Fibroblast of skin of right biceps (primary cell): ENCODE results near the gene NBEAL2.
"Not testable (repeated sequence)": the region's sequence is repeated elsewhere in the genome, so short reads cannot be mapped to it uniquely, and the experiment has no call there.

ENCODE experiments used
- DNase-seq: peaks from one replicate; pipeline ENCODE4 v3.0.0-alpha.2; 2013

The NBEAL2 gene

GRCh38 chr3:46962427-46962826, 17.0 kb upstream of the NBEAL2 start:
- no peak for DNase-seq

DNA sequence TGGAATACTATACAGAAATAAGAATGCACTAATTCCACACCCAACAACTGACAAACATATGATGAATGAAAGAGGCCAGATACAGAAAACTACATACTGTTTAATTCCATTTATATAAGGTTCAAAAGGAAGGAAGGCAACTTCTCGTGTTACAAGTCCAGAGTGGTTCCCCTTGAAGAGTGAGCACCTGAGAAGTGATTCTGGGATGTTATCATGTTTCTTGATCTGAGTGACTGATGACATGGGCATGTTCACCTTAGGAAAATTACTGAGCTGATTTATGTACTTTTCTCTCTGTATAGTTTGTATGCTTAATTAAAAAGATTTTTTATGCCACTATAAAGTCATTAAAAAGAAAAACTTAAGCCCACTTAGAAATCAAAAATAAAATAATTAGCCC, 16.5 kb upstream of the NBEAL2 start:
- DNase-seq = no peak

- not testable (repeated sequence) for DNase-seq
Measured at GRCh38 chr3:46964038-46964590, 15.4 kb upstream of the NBEAL2 start.

DNA sequence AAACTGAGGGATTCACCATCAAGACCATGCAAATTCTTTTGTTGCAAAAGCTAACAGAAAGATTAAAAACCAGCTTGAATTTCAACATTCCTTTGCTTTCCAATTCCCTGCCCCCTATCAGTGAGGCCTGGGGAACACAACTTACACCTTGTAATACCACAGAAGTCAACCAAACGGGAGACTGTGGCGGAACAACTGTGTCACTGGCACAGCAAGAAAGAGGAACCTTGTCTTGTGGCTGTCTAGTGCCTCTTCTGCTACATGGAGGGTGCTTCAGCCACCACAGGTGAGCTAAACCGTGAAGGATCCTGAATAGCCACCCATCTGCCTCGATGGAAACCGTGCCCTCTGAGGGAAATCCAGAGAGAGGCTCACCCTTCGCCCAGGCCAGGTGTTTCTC, 14.3 kb upstream of the NBEAL2 start:
- no peak for DNase-seq

DNA sequence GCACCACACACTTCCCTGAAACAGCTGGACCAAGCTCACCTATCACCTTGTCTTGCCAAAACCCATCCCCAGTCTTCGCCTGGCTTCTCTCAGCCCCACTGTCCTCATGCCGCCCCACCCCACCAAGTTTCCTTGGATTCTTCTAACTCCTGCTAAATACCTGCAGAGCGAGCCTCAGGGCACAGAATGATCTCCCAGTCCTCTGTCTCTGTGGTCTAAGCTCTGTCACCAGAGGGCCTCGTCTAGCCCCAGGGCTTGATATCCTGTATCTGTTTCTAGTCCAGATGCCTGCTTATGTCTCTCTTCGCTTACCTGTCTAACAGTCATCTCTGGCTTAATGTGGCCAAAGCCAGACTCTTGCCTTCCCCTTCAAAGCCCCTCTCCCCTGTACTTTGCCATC, 12.7 kb upstream of the NBEAL2 start:
- no peak for DNase-seq

DNA sequence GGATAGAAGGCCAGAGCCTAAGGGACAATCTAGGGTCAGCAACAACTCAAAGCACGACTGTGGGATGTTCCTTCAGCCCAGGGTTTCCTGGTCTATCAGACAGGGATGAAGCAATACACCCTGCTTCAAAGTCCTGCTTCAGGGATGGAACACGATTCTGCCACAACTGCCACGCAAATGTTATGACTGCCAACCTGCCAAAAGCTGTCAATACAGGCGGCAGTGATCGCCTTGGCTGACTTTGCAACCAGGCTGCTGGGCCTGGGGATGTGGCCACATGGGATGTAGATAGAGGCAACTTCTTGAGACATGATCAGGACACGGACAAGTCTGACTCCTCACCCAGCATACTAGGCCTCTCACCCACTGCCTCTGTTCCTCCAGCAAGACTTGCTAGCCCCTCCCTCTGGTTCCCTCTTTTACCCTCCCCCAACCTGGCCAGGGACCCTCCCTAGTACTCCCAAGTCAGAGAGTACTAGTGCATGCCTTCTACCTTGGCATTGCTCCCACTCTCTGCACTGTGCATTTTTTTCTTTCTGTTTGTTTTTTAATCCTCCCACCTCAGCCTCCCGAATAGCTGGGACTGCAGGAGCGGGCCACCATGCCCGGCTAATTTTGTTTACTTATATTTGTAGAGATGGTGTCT, 10.6 kb upstream of the NBEAL2 start:
- DNase-seq = no peak

DNA sequence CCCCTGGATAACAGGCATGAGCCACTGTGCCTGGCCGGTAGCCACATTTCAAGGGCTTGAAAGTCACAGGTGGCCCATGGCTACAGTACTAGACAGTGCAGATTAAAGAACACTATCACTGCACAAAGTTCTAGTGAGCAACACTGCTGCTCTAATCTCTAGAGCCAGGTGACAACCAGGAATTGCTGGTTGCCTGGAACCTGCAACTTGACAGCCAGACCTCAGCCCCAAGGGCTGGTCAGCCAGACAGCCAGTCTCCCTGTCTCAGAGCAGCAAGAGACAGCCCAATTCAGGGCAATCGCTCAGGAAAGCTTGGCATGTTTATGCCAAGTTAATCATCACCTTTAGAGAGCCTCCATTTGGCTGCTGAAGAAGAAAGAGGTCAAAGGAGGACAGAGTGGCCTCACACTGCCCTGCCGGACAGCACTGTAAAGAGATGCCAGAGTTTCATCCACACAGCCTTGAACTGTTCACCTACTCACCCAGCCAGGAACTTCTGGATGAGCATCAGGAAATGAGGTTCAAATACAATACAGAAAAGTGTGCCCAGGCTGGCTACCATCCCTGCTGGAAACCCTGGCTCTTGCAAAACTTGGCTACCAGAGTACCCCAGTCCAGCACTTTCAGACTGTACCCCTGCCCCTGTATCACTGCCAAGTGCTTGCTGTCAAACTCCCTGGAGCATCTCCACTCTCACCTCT, 8.9 kb upstream of the NBEAL2 start:
- no peak for DNase-seq

DNA sequence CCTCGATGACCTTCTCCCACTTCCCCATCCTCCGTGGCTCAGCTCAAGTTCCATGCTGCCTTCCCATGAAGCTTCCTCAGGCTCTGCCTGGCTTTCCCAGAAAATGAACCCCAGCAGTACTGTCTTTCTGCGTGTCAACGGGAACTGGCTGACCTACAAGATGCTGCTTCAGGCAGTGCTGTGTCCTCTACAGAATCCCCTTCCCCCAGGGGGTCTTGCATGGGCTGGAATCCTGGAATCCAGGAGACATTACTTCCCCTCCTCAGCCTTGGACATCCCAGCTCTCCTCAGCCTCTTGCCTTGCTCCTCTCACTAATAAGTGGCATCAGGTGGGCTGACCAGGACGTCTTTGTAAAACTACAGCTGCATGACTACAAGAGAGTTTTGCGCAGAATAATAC, 8.3 kb upstream of the NBEAL2 start:
- no peak for DNase-seq

DNA sequence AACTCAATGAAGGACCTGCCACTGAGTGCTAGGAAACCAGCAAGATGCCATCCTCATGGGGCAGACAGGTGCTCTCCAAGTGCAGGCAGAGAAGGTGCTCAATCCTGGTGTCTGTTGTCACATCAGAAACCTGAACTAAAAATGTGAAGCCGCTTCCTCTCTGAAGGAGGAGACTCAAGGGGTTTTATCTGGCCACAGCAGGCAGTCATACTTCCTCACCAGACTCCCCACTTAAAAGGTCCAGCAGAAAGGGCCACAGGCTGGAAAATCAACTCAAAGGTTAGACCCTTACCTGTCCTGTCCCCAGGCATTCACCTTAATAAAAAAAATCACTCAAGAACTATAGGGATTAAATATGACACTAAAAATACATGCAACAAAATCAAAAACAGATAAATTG, 7.7 kb upstream of the NBEAL2 start:
- DNase-seq = no peak

GRCh38 chr3:46972396-46972795, 7.1 kb upstream of the NBEAL2 start:
- DNase-seq = no peak

DNA sequence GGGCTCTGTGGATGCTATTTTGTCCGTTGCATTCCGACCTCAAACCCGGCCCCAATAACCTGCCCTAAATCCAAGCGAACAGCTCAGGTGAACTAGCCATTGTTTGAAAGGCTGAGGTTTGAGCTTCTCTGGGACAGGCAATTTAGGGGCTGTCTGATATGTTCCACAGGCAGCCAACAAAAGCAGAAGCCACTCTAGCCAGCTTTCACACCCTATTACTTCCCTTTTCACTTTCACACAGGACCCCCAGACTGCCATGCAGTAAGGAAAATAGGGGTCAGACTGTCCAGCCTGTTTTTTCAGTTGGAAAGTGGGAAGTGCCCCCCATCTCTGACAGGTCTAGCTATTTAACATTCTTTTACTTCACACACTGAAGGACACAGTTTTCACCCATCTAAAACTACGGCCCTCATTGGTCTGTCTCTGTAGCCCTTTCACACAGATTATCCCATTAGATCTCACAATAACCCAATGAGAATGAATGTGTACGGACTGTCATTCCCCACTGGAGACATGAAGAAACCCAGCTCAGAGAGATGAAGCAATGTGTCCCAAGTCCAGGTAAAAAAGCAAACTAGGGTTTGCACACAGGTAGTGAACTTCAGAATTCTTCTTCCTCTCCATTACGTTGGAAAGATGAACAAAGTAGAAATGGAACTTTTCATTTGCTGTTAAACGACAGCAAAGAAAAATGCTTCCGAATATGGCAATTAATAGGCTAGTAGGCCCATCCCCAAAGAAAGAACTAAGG, 4.9 kb upstream of the NBEAL2 start:
- DNase-seq = no peak

GRCh38 chr3:46976326-46977190, 2.9 kb upstream of the NBEAL2 start, which contains the start of gene CCDC12:
Gene CCDC12, minus strand, starts transcription at chr3:46976745. Its CDS starts 13 bp downstream, at chr3:46976732.
- peak; percentile 99 for DNase-seq

DNA sequence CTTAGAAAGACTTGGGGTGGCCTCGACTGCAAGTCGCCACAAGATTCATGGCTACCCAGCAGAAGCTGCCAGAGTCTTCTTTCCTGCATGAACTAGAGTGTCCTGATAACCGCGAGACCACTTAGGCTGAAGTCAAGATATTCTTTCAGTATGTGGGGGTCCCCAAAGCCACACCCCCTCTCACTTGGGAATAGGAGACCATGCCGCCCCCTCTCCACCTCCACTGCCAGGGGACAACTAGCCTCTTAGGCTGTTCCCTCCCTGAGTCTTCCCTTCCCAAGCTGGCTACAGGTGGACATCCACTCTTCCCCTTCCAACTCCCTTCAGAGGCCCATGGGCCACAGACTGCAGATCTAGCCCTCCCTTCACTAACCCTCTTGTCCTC, 1.7 kb upstream of the NBEAL2 start:
- no peak for DNase-seq

DNA sequence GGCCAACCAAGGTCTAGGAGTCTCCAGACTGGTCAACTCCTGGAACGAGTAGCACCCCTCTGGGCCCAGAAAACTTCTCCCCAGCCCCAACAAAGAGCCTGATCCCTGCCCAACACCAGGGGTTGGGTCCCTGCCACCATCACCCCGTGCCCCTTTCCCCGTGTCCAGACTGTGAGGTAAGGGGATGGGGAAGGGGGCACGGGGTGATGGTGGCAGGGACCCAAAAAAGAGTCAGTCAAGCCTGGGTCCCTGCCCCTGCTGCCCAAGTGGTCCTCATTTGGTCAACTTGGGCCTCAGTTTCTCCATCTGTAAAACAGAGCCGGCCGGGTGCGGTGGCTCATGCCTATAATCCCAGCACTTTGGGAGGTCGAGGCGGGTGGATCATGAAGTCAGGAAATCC, 1.1 kb upstream of the NBEAL2 start:
- DNase-seq = no peak

DNA sequence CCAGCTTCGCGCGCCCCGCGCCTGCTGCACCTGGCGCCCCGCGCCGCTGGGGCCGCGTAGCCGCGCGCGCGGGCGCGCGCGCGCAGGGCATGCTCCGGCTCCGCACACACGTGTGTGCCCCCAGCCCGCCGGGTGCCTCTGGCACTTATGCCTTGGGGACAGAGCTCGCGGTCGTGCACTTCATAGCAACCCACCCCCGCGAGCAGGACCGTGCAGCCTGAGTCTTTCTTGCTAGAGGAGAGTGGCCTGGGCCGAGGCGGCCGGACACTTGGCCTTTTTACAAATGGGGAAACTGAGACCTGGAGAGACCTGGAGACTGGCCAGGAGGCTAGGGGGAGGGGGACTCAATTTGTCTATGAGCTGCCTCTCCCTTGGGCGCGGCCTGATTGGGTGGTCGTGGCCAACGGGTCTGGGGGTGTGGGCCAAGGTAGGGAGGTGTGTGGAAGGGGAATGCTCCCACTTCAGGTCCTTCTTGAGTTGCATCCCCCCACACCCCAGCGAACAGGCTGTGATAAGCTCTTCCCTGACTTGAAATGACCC, 562 bp downstream of the NBEAL2 start:
- DNase-seq = no peak

- no peak for DNase-seq
Measured at GRCh38 chr3:46981932-46982471, 2.5 kb downstream of the NBEAL2 start.

DNA sequence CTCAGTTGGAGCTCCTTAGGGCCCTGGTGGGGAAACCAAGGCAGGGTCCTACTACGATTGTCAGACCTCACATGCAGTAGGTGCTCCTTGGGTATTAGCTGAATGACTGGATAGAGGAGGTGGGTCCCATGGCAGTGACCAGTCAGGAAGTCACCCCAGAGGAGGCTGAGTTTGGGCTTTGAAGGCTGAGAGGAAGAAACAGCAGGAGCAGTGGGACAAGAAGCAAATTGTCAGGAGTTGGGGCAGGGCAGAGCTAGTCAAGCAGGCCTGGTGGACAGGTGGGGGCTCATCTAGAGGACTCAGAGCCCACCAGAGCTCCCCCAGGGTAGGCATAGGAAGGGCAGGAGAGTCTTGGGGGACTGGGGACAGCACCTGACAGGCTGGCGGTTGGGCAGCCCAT, 3.1 kb downstream of the NBEAL2 start:
- no peak for DNase-seq

- DNase-seq = no peak
Measured at GRCh38 chr3:46984591-46985459, 5.4 kb downstream of the NBEAL2 start.

DNA sequence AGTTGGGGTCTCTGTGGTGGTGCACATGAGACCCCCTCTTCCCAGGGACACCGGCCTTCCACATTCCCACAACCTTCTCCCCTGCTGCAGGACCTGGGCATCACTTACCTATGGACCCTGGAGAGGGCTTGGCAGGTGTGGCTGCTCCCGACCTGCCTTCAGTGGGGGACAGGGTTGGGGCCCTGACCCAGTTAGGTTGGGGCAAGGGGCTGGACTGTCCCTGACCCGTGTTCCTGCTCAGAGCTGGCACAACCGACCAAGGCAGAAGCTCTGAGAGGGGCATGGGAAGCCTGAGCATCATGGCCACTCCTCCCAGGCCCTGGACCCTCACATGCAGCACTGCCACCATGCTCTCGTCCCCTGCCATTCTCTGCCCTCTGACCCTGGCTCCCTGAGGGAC, 6.1 kb downstream of the NBEAL2 start:
- DNase-seq = no peak

- no peak for DNase-seq
Measured at GRCh38 chr3:46986055-46986730, 6.7 kb downstream of the NBEAL2 start.
